Hindlimb muscle (tissue), 1 donor: Measurements from ENCODE around the gene MOGAT2. TPM values are rescaled to one million over a fixed set of nuclear protein-coding genes. Genes with fewer than 3 reads are reported as not detected.

Source experiments
- DNase-seq: peaks from one replicate; pipeline ENCODE4 v3.0.0-alpha.2; 2013
- polyA plus RNA-seq: library from polyadenylated mRNA; unstranded; fragments of 120-200 nt; gene quantifications from one replicate; pipeline ENCODE4 v1.2.1, GENCODE V29; 2013; ENCODE audit not compliant: insufficient read length

Gene MOGAT2
- polyA plus RNA-seq, 1 donor = not detected

GRCh38 chr11:75760243-75760642, 42.6 kb downstream of the MOGAT2 start:
- no peak for DNase-seq

GRCh38 chr11:75760710-75761493, 43.3 kb downstream of the MOGAT2 start:
- no peak for DNase-seq

- DNase-seq = no peak
Observed at GRCh38 chr11:75762158-75762557, 44.5 kb downstream of the MOGAT2 start.

- no peak for DNase-seq
Observed at GRCh38 chr11:75762885-75763284, 45.2 kb downstream of the MOGAT2 start.

GRCh38 chr11:75763846-75764245, 46.2 kb downstream of the MOGAT2 start:
- no peak for DNase-seq

GRCh38 chr11:75765116-75765515, 47.5 kb downstream of the MOGAT2 start:
- no peak for DNase-seq

GRCh38 chr11:75766443-75767227, 49.0 kb downstream of the MOGAT2 start:
- no peak for DNase-seq

GRCh38 chr11:75767228-75767572, 49.6 kb downstream of the MOGAT2 start:
- DNase-seq = no peak

- DNase-seq = no peak
Observed at GRCh38 chr11:75767793-75768111, 50.1 kb downstream of the MOGAT2 start.

- DNase-seq = peak; percentile 65
Observed at GRCh38 chr11:75768112-75768908, 50.7 kb downstream of the MOGAT2 start, which contains the start of gene DGAT2. Gene DGAT2 (plus strand): TSS chr11:75768778. CDS start chr11:75768992, 214 bp downstream.

GRCh38 chr11:75768909-75769771, 51.5 kb downstream of the MOGAT2 start:
- no peak for DNase-seq

- DNase-seq = no peak
Observed at GRCh38 chr11:75770102-75770501, 52.5 kb downstream of the MOGAT2 start.

GRCh38 chr11:75771646-75772410, 54.2 kb downstream of the MOGAT2 start:
- no peak for DNase-seq

- DNase-seq = no peak
Observed at GRCh38 chr11:75773595-75774353, 56.1 kb downstream of the MOGAT2 start.

GRCh38 chr11:75775056-75775455, 57.4 kb downstream of the MOGAT2 start:
- DNase-seq = no peak

GRCh38 chr11:75776546-75776945, 58.9 kb downstream of the MOGAT2 start:
- no peak for DNase-seq

- DNase-seq = no peak
Observed at GRCh38 chr11:75777461-75778110, 59.9 kb downstream of the MOGAT2 start.

- no peak for DNase-seq
Observed at GRCh38 chr11:75778962-75779361, 61.3 kb downstream of the MOGAT2 start.

GRCh38 chr11:75779960-75780359, 62.3 kb downstream of the MOGAT2 start:
- no peak for DNase-seq

- no peak for DNase-seq
Observed at GRCh38 chr11:75780888-75781287, 63.2 kb downstream of the MOGAT2 start.
